Ascending aorta (tissue), 2 donors: ENCODE data around the gene TWIST2. TPM values are rescaled to one million over a fixed set of nuclear protein-coding genes. Genes with fewer than 3 reads are reported as not detected.

Source experiments
- DNase-seq, 2 donors: peaks; one replicate each; pipeline ENCODE4 v3.0.0-alpha.2; 2019; ENCODE audit warnings: low spot score in 2 of 2
- H3K27ac ChIP-seq, 2 donors: fragments of 200-600 bp; sonication (generic); one replicate each; pipeline ENCODE4 v1.5.1; 2016 to 2017; ENCODE audit warnings: mild to moderate bottlenecking in 1 of 2
- H3K27me3 ChIP-seq: fragments of 200-600 bp; sonication (generic); one replicate; pipeline ENCODE4 v1.5.1; 2017
- H3K36me3 ChIP-seq, 2 donors: fragments of 200-600 bp; sonication (generic); one replicate each; pipeline ENCODE4 v1.5.1; 2016
- H3K4me1 ChIP-seq, 2 donors: fragments of 200-600 bp; sonication (generic); one replicate each; pipeline ENCODE4 v1.5.1; 2016 to 2017; ENCODE audit warnings: mild to moderate bottlenecking in 1 of 2
- H3K4me3 ChIP-seq, 2 donors: fragments of 200-600 bp; sonication (generic); one replicate each; pipeline ENCODE4 v1.5.1; 2016 to 2017; ENCODE audit warnings: mild to moderate bottlenecking in 1 of 2
- H3K9me3 ChIP-seq, 2 donors: fragments of 200-600 bp; sonication (generic); one replicate each; pipeline ENCODE4 v1.5.1; 2016
- CTCF ChIP-seq, 3 experiments: fragments of 200-600 bp in 2 of 3; fragments of 450-650 bp in 1 of 3; sonication (generic) in 2 of 3; IDR thresholded peaks; one replicate each; pipeline ENCODE4 v1.5.1; 2016 to 2019; ENCODE audit warnings: antibody characterized with exemption in 3 of 3, mild to moderate bottlenecking in 1 of 3, moderate library complexity in 1 of 3
- intact Hi-C: fragments of 100-400 bp; cut with DNase I; formaldehyde crosslinking; loops from one replicate; pipeline ENCODE4 v1.15.1; 2023
- total RNA-seq: library from RNA; depleted of rRNA; stranded (reverse); fragments of >200 nt; gene quantifications from one replicate; pipeline ENCODE4 v1.1.0, GENCODE V29; 2016

Gene TWIST2
- total RNA-seq, 1 donor from 2014 or later = 108 TPM

GRCh38 chr2:238838786-238839327, 9.0 kb upstream of the TWIST2 start:
- intact Hi-C loops = no loop called here
- no peak for DNase-seq
- Histone ChIP-seq H3K27me3 (no peaks in the 10 kb centered on the region), H3K4me3 (no peak overlapping the region), H3K9me3 (no peaks in the 10 kb centered on the region), H3K36me3 (no peaks in the 10 kb centered on the region), H3K4me1 (no peaks in the 10 kb centered on the region), H3K27ac (no peak overlapping the region)
- TF ChIP-seq CTCF (IDR thresholded peaks at IDR 0.05) = no peak

- intact Hi-C loops = no loop called here
- Histone ChIP-seq H3K9me3 (no peaks in the 10 kb centered on the region), H3K4me1 (no peaks in the 10 kb centered on the region)
Measured at GRCh38 chr2:238839428-238839827, 8.5 kb upstream of the TWIST2 start.

GRCh38 chr2:238841542-238842164, 6.2 kb upstream of the TWIST2 start:
- Histone ChIP-seq H3K9me3 (no peaks in the 10 kb centered on the region), H3K4me3 (no peak overlapping the region), H3K27me3 (no peaks in the 10 kb centered on the region), H3K27ac (no peak overlapping the region), H3K36me3 (no peaks in the 10 kb centered on the region), H3K4me1 (peaks cover 0 to 3% of the 10 kb centered on the region in 2 donors)
- DNase-seq = no peak
- no peak for TF ChIP-seq CTCF (IDR thresholded peaks at IDR 0.05)
- intact Hi-C loops = no loop called here

More at GRCh38 chr2:238839428-238839827, 8.5 kb upstream of the TWIST2 start:
- no peak overlapping the region for H3K4me3 ChIP-seq
- TF ChIP-seq CTCF (IDR thresholded peaks at IDR 0.05) = no peak
- no peak for DNase-seq
- H3K36me3 ChIP-seq = no peaks in the 10 kb centered on the region
- no peaks in the 10 kb centered on the region for H3K27me3 ChIP-seq
- no peak overlapping the region for H3K27ac ChIP-seq

- Histone ChIP-seq H3K27ac (no peak overlapping the region), H3K4me1 (peaks cover 0 to 7% of the 10 kb centered on the region in 2 donors), H3K27me3 (no peaks in the 10 kb centered on the region), H3K9me3 (no peaks in the 10 kb centered on the region), H3K36me3 (no peaks in the 10 kb centered on the region), H3K4me3 (no peak overlapping the region)
- TF ChIP-seq CTCF (IDR thresholded peaks at IDR 0.05) = no peak
- intact Hi-C loops = no loop called here
- no peak for DNase-seq
Measured at GRCh38 chr2:238843476-238843875, 4.4 kb upstream of the TWIST2 start.

GRCh38 chr2:238845583-238846377, 2.1 kb upstream of the TWIST2 start:
- peaks cover 0 to 12% of the 10 kb centered on the region in 2 donors for H3K4me1 ChIP-seq
- H3K36me3 ChIP-seq = no peaks in the 10 kb centered on the region
- intact Hi-C loops = loop anchor here (5.0 kb wide), 2 partner anchors 102 to 123 kb away; no protein-coding TSS in a partner anchor
- H3K27me3 ChIP-seq = no peaks in the 10 kb centered on the region
- H3K9me3 ChIP-seq = no peaks in the 10 kb centered on the region
- no peak for TF ChIP-seq CTCF (IDR thresholded peaks at IDR 0.05)
- DNase-seq = no peak
- H3K27ac ChIP-seq = no peak overlapping the region
- no peak overlapping the region for H3K4me3 ChIP-seq
